Duodenal mucosa (tissue), 2 donors: ENCODE measurements around the gene TBX10.

ENCODE experiments used
- H3K27ac ChIP-seq: one replicate; pipeline ENCODE4 v1.7.0; 2013; ENCODE audit warnings: low read depth, low read length
- H3K27me3 ChIP-seq, 2 donors: one replicate each; pipeline ENCODE4 v1.7.0; 2013; ENCODE audit warnings: low read length in 2 of 2, control low read depth in 1 of 2; ENCODE audit not compliant: insufficient read depth in 2 of 2, control insufficient read depth in 1 of 2
- H3K36me3 ChIP-seq, 2 donors: one replicate each; pipeline ENCODE4 v1.7.0; 2013; ENCODE audit warnings: low read length in 2 of 2, control low read depth in 1 of 2; ENCODE audit not compliant: insufficient read depth in 2 of 2, control insufficient read depth in 1 of 2
- H3K4me1 ChIP-seq, 2 donors: one replicate each; pipeline ENCODE4 v1.7.0; 2013; ENCODE audit warnings: low read length in 2 of 2, control low read depth in 1 of 2; ENCODE audit not compliant: insufficient read depth in 2 of 2, control insufficient read depth in 1 of 2
- H3K4me3 ChIP-seq, 2 donors: one replicate each; pipeline ENCODE4 v1.7.0; 2013; ENCODE audit warnings: low read length in 2 of 2, low read depth in 1 of 2
- H3K9ac ChIP-seq, 2 donors: one replicate each; pipeline ENCODE4 v1.7.0; 2013; ENCODE audit warnings: low read length in 2 of 2, low read depth in 1 of 2
- H3K9me3 ChIP-seq, 2 donors: one replicate each; pipeline ENCODE4 v1.7.0; 2013; ENCODE audit warnings: low read length in 2 of 2, control low read depth in 1 of 2; ENCODE audit not compliant: control insufficient read depth in 1 of 2

The TBX10 gene

DNA sequence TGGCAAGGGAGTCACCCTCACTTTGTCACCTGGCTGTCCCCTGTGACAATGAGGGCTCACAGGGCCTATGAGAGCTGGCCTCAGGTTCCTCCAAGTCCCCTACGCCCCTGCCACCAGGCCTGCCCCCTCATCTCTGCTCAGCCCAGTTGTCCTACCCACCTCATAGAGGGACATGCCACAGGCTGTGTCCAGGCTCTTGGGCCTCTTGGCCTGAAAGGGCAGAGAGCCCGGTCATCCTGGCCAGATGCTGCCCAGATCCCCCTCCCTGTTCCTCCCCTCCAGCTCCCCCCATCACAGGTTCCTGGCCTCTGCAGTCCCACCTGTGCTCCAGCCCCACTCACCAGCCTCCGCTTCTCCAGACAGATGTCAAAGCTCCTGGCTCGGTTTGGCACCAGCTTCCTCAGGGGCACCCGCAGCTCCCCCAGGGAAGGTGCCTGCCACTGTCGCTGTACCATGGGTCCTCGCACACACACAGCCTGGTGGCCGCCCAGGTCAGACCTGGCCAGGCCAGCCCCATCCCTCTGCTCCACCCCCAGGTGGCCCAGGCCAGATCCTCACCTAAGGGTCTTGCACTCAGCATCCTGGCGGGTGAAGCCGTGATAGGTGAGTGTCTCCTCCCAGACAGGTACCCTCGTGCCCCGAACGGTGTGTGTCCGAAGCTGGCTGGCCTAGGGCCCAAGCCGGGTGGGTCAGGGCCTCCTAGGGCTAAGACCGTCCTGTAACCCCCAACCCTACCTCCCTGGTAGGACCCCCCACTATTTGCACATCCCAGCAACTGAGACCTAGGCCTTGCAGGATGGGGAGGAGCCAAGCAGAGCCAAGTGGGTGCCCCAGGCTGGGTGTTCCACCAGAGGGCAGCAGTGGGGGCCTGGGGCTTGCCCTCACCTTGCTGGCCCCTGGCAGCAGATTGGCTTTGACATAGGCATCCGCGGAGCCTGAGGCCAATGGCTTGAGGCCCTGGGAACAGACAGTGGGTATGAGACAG is 24.5 kb downstream of the TBX10 start:
- H3K27ac ChIP-seq, result peak overlapping the region; percentile 79
- peaks cover 13 to 30% of the 10 kb centered on the region in 2 donors for H3K36me3 ChIP-seq
- peaks cover 24% of the 10 kb centered on the region in 2 donors for H3K4me1 ChIP-seq
- peaks cover 0 to 8% of the 10 kb centered on the region in 2 donors for H3K27me3 ChIP-seq
- peak overlapping the region in 1 of 2 donors; percentile 78 for H3K9ac ChIP-seq
- peak overlapping the region; percentile 58 to 70 for H3K4me3 ChIP-seq
- H3K9me3 ChIP-seq, result no peaks in the 10 kb centered on the region

DNA sequence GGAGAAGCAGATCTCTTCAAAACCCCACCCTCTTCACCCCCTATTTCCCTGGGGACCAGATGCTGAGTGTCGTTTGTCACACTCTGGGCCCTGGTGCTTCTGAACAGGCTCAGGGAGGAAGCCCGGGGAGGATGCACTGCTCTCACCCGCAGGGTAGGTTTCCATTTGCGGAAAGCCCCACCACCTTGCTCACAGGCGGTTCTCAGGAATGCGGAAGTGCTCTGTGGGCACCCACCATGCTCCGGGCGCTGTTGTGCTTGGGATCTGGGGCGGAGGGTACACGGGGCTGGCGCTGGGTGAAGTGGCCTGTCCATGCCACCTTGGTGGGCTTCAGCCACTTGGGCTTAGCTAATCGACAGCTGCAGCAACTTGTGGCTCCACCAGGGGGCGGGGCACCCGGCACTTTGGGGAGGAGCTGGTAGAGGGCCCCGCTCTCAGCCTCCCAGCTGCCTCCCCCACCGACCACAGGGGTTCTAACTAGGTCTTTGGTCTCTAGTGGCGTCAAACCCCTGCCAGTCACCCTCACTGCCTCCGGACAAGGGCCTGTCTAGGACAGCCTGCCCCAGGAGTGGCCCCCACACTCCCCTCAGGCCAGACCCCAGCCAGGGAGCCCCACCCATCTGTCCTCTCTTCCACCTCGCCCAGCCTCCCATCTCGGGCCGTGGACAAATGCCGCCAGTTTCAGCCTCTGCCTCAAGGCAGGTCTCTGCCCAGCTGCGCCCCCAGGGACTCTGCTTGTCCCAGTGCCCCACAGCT is 25.4 kb downstream of the TBX10 start:
- Histone ChIP-seq H3K4me1 (peaks cover 24% of the 10 kb centered on the region in 2 donors), H3K9ac (peak overlapping the region; percentile 74 to 78), H3K27me3 (peaks cover 0 to 8% of the 10 kb centered on the region in 2 donors), H3K27ac (peak overlapping the region; percentile 79), H3K4me3 (peak overlapping the region; percentile 58 to 70), H3K9me3 (no peaks in the 10 kb centered on the region), H3K36me3 (peaks cover 15 to 38% of the 10 kb centered on the region in 2 donors)

DNA sequence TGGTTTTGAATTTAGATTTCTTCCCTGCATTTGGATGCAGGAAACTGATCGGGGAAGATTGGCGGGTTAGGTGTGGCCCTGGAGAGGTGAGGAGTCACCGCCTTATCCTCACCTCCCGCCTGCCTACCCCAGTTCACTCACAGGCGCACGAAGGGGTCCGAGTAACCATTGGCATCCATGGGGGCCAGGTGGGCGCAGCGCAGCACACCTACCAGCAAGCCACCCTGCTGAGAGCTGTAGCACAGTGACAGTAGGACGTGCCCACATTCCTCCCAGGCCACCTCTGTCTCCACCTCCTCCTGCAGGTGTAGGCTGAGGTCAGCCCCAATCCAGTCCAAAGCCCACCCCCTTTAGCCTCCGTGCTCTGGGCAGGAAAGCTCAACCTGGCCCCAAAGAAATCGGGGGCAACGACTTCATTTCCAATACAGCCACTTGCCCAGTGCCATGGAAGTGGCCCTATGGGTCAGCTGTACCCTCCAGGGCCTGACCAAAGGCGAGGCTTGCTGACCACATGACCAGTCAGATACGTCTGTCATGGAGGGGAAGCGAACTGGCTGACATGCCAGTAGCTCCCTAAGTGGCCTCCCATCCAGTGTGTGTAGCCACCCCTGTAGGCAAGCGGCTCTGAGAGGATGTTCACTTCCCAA is 26.1 kb downstream of the TBX10 start:
- peak overlapping the region; percentile 74 to 78 for H3K9ac ChIP-seq
- peaks cover 0 to 8% of the 10 kb centered on the region in 2 donors for H3K27me3 ChIP-seq
- peaks cover 24% of the 10 kb centered on the region in 2 donors for H3K4me1 ChIP-seq
- H3K27ac ChIP-seq, result peak overlapping the region; percentile 79
- H3K4me3 ChIP-seq, result peak overlapping the region; percentile 58 to 70
- peaks cover 19 to 45% of the 10 kb centered on the region in 2 donors for H3K36me3 ChIP-seq
- no peaks in the 10 kb centered on the region for H3K9me3 ChIP-seq

DNA sequence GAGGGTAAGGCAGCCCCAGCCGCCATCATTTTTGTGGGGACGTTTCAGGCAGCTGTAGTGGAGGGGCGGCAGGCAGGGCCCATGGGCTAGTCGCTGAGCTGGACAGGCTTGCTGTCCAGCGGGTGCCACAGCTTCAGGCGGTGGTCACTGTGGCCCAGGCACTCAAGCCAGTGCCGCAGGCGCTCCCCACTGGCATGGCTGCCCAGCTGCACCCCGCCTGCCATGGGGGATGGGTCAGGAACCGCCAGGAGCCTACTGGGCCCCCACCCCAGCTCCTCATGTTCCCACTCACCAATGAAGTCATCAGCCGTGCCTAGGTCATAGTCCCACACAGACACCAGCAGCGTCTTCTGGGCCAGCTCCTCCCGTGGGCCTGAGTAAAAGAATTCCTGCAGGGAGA is 26.8 kb downstream of the TBX10 start:
- Histone ChIP-seq H3K9ac (no peak overlapping the region), H3K27me3 (peaks cover 0 to 8% of the 10 kb centered on the region in 2 donors), H3K9me3 (no peaks in the 10 kb centered on the region), H3K4me3 (no peak overlapping the region), H3K27ac (no peak overlapping the region), H3K4me1 (peaks cover 25 to 26% of the 10 kb centered on the region in 2 donors), H3K36me3 (peaks cover 19 to 46% of the 10 kb centered on the region in 2 donors)

DNA sequence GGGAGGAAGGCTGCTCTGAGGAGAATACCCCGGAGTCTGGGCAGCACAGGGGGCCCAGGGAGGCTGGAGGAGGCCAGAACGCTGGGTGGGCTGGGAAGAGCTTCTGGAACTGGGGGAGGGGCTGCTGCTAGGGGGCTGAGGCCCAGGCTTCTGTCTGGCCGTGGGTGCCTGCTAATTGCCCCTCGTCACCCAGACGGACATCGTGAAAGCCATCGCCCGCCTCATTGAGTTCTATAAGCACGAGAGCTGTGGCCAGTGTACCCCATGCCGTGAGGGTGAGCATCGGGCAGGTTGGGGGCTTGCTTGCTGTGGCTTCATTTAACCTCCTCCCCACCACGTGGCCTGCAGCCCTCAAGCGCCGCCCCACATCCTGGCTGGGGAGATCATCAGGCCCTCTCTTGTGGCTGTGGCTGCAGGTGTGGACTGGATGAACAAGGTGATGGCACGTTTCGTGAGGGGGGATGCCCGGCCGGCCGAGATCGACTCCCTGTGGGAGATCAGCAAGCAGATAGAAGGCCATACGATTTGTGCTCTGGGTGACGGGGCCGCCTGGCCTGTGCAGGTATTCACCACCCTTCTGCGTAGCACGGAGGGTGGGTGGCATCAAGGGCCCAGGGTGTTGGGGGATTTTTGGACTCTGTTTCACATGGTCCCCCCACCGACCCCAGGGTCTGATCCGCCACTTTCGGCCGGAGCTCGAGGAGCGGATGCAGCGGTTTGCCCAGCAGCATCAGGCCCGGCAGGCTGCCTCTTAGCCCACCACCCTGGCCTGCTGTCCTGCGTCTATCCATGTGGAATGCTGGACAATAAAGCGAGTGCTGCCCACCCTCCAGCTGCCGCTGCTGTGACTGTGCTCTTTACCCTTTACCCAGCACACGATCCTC is 27.6 kb downstream of the TBX10 start:
- Histone ChIP-seq H3K4me3 (no peak overlapping the region), H3K27me3 (peaks cover 0 to 8% of the 10 kb centered on the region in 2 donors), H3K36me3 (peaks cover 19 to 46% of the 10 kb centered on the region in 2 donors), H3K9me3 (no peaks in the 10 kb centered on the region), H3K4me1 (peaks cover 30 to 32% of the 10 kb centered on the region in 2 donors), H3K9ac (no peak overlapping the region), H3K27ac (no peak overlapping the region)

DNA sequence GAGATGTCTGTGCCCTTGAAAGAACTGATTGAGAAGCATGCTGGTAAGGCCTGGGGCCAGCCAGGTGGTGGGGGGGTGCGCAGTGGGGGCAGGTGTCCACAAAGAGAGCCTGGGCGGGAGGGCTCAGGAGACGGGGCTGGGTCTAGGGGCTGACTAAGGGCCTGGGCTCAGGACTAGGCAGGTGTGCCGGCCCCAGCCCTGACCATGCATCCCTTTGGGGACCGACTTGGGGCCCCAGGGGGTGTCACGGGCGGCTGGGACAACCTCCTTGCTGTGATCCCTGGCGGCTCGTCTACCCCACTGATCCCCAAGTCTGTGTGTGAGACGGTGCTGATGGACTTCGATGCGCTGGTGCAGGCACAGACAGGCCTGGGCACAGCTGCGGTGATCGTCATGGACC is 28.4 kb downstream of the TBX10 start:
- H3K9ac ChIP-seq, result no peak overlapping the region
- peaks cover 0 to under 1% of the 10 kb centered on the region in 2 donors for H3K27me3 ChIP-seq
- peaks cover 26 to 34% of the 10 kb centered on the region in 2 donors for H3K4me1 ChIP-seq
- no peak overlapping the region for H3K27ac ChIP-seq
- no peak overlapping the region for H3K4me3 ChIP-seq
- H3K36me3 ChIP-seq, result peaks cover 19 to 46% of the 10 kb centered on the region in 2 donors
- no peaks in the 10 kb centered on the region for H3K9me3 ChIP-seq

DNA sequence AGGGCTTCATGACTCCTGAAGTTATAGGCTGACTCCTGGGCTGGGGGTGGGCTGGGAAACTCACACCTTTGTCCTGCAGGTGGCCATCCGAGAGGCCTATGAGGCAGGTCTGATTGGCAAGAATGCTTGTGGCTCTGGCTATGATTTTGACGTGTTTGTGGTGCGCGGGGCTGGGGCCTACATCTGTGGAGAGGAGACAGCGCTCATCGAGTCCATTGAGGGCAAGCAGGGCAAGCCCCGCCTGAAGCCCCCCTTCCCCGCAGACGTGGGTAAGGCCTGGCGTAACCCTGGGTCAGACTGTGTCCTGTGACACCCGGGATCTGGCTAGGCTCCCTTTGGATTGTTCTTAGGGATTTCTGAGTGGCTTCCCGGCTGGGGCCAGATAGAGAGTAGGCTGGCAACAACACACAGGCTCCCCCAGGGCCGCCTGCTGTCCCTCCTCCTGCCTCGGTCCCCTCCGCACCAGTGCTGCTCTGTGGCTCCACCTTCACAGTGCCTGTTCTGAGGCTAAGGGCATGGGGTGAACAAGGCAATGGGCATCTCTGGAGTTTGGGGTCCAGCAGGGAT is 29.2 kb downstream of the TBX10 start:
- Histone ChIP-seq H3K27me3 (no peaks in the 10 kb centered on the region), H3K9me3 (no peaks in the 10 kb centered on the region), H3K9ac (no peak overlapping the region), H3K36me3 (peaks cover 19 to 46% of the 10 kb centered on the region in 2 donors), H3K4me1 (peaks cover 26 to 31% of the 10 kb centered on the region in 2 donors), H3K27ac (no peak overlapping the region), H3K4me3 (no peak overlapping the region)

DNA sequence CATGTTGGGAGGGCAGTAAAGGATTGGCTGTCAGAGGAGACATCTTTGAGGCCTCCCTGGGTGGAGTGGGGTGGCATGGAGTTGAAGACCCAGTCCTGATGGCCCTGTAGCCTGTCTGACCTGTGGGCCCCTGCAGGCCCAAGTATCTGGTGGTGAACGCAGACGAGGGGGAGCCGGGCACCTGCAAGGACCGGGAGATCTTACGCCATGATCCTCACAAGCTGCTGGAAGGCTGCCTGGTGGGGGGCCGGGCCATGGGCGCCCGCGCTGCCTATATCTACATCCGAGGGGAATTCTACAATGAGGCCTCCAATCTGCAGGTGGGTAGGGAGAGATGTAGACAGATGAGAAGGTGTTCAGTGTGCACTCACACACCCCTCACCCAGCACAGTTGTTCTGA is 30.2 kb downstream of the TBX10 start:
- H3K9me3 ChIP-seq, result no peaks in the 10 kb centered on the region
- H3K4me3 ChIP-seq, result no peak overlapping the region
- peaks cover 19 to 46% of the 10 kb centered on the region in 2 donors for H3K36me3 ChIP-seq
- no peak overlapping the region for H3K27ac ChIP-seq
- H3K27me3 ChIP-seq, result no peaks in the 10 kb centered on the region
- peaks cover 23% of the 10 kb centered on the region in 2 donors for H3K4me1 ChIP-seq
- no peak overlapping the region for H3K9ac ChIP-seq

DNA sequence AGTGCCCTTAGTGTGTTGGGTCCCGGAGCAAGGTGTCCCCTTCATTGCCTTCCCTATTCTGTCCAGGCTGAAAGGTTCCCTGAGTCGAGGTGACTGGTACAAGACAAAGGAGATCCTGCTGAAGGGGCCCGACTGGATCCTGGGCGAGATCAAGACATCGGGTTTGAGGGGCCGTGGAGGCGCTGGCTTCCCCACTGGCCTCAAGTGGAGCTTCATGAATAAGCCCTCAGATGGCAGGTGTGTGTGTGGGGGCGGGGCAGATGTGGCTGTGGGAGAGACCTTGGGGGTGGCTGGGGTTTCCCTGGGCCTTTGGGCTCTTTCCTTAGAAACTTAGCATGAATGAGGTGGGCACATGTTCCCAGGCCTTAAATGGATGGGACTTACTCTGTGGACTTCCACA is 31.1 kb downstream of the TBX10 start:
- peaks cover 19 to 46% of the 10 kb centered on the region in 2 donors for H3K36me3 ChIP-seq

More for the DNA sequence above, 31.1 kb downstream of the TBX10 start:
- Histone ChIP-seq H3K27me3 (no peaks in the 10 kb centered on the region), H3K9me3 (no peaks in the 10 kb centered on the region), H3K4me1 (peaks cover 15 to 16% of the 10 kb centered on the region in 2 donors), H3K27ac (no peak overlapping the region), H3K9ac (no peak overlapping the region), H3K4me3 (no peak overlapping the region)
